NK-92 (cell line): Measurements from ENCODE around the gene POLR1E.
"Not testable (repeated sequence)": the region's sequence is repeated elsewhere in the genome, so short reads cannot be mapped to it uniquely, and the experiment has no call there.

Experiments used
- DNase-seq: peaks from one replicate; lab custom pipeline; 2025; ENCODE audit not compliant: unreplicated experiment; lab: John Stamatoyannopoulos, UW

The POLR1E gene

GRCh38 chr9:37499297-37499696, 13.5 kb downstream of the POLR1E start:
- no peak for DNase-seq

GRCh38 chr9:37501957-37502596, 16.3 kb downstream of the POLR1E start:
- no peak for DNase-seq

- DNase-seq, result no peak
These were observed 18.0 kb downstream of the POLR1E start for GRCh38 chr9:37503736-37504135.

- DNase-seq, result no peak
These were observed 18.9 kb downstream of the POLR1E start for GRCh38 chr9:37504605-37505004.

- no peak for DNase-seq
These were observed 21.9 kb downstream of the POLR1E start for GRCh38 chr9:37507566-37508134.

GRCh38 chr9:37508135-37508833, 22.5 kb downstream of the POLR1E start:
- no peak for DNase-seq

- no peak for DNase-seq
These were observed 23.1 kb downstream of the POLR1E start for GRCh38 chr9:37508834-37509206.

GRCh38 chr9:37509536-37509935, 23.8 kb downstream of the POLR1E start:
- no peak for DNase-seq

GRCh38 chr9:37510053-37510452, 24.3 kb downstream of the POLR1E start:
- not testable (repeated sequence) for DNase-seq

GRCh38 chr9:37511016-37512010, 25.6 kb downstream of the POLR1E start:
- DNase-seq, result no peak

- DNase-seq, result no peak
These were observed 26.7 kb downstream of the POLR1E start for GRCh38 chr9:37512437-37512836.

GRCh38 chr9:37514415-37514814, 28.7 kb downstream of the POLR1E start:
- not testable (repeated sequence) for DNase-seq

GRCh38 chr9:37514999-37515398, 29.3 kb downstream of the POLR1E start:
- no peak for DNase-seq

GRCh38 chr9:37515620-37516258, 30.0 kb downstream of the POLR1E start:
- no peak for DNase-seq

- no peak for DNase-seq
These were observed 32.2 kb downstream of the POLR1E start for GRCh38 chr9:37517923-37518322.

- no peak for DNase-seq
These were observed 34.9 kb downstream of the POLR1E start for GRCh38 chr9:37520641-37521040.

- no peak for DNase-seq
These were observed 35.4 kb downstream of the POLR1E start for GRCh38 chr9:37521111-37521510.

GRCh38 chr9:37522971-37523370, 37.2 kb downstream of the POLR1E start:
- DNase-seq, result no peak

GRCh38 chr9:37523916-37524315, 38.2 kb downstream of the POLR1E start:
- DNase-seq, result no peak

GRCh38 chr9:37528652-37529471, 43.1 kb downstream of the POLR1E start:
- DNase-seq, result no peak
